AML-193 (cell line): ENCODE data around the gene TXK.

Source experiments
- DNase-seq, 2 experiments: peaks; one replicate each; lab custom pipeline; 2025; lab: John Stamatoyannopoulos, UW

Gene TXK

GRCh38 chr4:48018112-48018511 lies 115.9 kb downstream of the TXK start:
- DNase-seq = no peak

GRCh38 chr4:48017108-48017571 lies 116.9 kb downstream of the TXK start:
- no peak for DNase-seq
